Osteocyte (in vitro differentiated cells): ENCODE measurements around the gene SELENOH. TPM values are rescaled to one million over a fixed set of nuclear protein-coding genes. Genes with fewer than 3 reads are reported as not detected.
A peak's percentile ranks its signal among the peaks of the same experiment; 100 is the strongest.

Experiments
- DNase-seq: peaks from one replicate; pipeline ENCODE4 v3.0.0; 2021; ENCODE audit warnings: mixed read lengths; ENCODE audit not compliant: unreplicated experiment; ENCODE audit errors: extremely low spot score
- H3K27ac Mint-ChIP-seq: one replicate; pipeline ENCODE4 v1.8.0; 2021; ENCODE audit warnings: mild to moderate bottlenecking, mixed read lengths; ENCODE audit not compliant: unreplicated experiment
- H3K27me3 Mint-ChIP-seq: one replicate; pipeline ENCODE4 v1.8.0; 2021; ENCODE audit warnings: mixed read lengths; ENCODE audit not compliant: unreplicated experiment
- H3K36me3 Mint-ChIP-seq: one replicate; pipeline ENCODE4 v1.8.0; 2021; ENCODE audit warnings: mixed read lengths; ENCODE audit not compliant: unreplicated experiment
- H3K4me1 Mint-ChIP-seq: one replicate; pipeline ENCODE4 v1.8.0; 2021; ENCODE audit warnings: mixed read lengths; ENCODE audit not compliant: unreplicated experiment
- H3K4me3 Mint-ChIP-seq: one replicate; pipeline ENCODE4 v1.8.0; 2021; ENCODE audit warnings: mild to moderate bottlenecking, moderate library complexity, mixed read lengths; ENCODE audit not compliant: unreplicated experiment
- H3K9me3 Mint-ChIP-seq: one replicate; pipeline ENCODE4 v1.8.0; 2021; ENCODE audit warnings: mixed read lengths; ENCODE audit not compliant: unreplicated experiment
- total RNA-seq: library from RNA; stranded (reverse); gene quantifications from 2 replicates; pipeline ENCODE4 v1.2.1, GENCODE V29; 2021
- TF ChIP-seq, protein P1 (sequence below): fragments of 200-600 bp; sonication (generic); IDR thresholded peaks from 2 replicates; pipeline ENCODE4 v1.5.0; 2021; ENCODE audit warnings: antibody characterized with exemption, mild to moderate bottlenecking, moderate library complexity

SELENOH gene
- total RNA-seq, 1 donor from 2014 or later, result 103 TPM

DNA sequence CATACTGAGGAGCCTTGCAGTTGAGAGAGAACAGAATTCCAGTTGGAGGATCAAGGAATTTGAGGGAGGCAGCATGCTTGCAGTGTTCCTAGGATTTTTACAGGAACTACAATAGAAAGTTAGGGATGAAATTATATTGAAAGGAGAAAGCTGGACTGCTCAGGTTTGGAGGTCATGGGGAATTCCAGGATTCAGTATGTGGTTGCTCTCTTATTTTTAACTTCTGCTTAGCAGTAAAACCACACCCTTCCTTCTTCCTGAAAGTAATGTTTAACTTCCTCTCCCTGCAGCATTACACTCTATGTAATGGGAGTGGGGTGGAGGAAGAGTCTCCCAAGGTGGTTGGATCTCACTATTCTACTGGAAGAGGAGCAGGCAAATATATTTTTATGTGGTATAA, 51.6 kb downstream of the SELENOH start:
- Mint-ChIP-seq H3K27me3 (no peaks in the 10 kb centered on the region), H3K27ac (peak overlapping the region; percentile 62), H3K4me3 (no peak overlapping the region), H3K4me1 (peaks cover 49% of the 10 kb centered on the region), H3K9me3 (no peaks in the 10 kb centered on the region), H3K36me3 (peaks cover 33% of the 10 kb centered on the region)
- TF ChIP-seq, protein P1, sequence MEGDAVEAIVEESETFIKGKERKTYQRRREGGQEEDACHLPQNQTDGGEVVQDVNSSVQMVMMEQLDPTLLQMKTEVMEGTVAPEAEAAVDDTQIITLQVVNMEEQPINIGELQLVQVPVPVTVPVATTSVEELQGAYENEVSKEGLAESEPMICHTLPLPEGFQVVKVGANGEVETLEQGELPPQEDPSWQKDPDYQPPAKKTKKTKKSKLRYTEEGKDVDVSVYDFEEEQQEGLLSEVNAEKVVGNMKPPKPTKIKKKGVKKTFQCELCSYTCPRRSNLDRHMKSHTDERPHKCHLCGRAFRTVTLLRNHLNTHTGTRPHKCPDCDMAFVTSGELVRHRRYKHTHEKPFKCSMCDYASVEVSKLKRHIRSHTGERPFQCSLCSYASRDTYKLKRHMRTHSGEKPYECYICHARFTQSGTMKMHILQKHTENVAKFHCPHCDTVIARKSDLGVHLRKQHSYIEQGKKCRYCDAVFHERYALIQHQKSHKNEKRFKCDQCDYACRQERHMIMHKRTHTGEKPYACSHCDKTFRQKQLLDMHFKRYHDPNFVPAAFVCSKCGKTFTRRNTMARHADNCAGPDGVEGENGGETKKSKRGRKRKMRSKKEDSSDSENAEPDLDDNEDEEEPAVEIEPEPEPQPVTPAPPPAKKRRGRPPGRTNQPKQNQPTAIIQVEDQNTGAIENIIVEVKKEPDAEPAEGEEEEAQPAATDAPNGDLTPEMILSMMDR, result no peak
- DNase-seq, result no peak

Other genes with a start within 250 kb of the SELENOH start
- gene SLC43A1, start 225.8 kb upstream of the SELENOH start, total RNA-seq, result 14.3 and 16.2 TPM in 2 replicates
- 47.3 and 54.5 TPM in 2 replicates for gene TIMM10, start 210.7 kb upstream of the SELENOH start, total RNA-seq
- not detected in 2 replicates for gene SMTNL1, start 203.9 kb upstream of the SELENOH start, total RNA-seq
- gene UBE2L6, start 173.8 kb upstream of the SELENOH start, total RNA-seq, result 58.9 and 62.5 TPM in 2 replicates
- gene SERPING1, start 143.8 kb upstream of the SELENOH start, total RNA-seq, result 19.9 and 21.9 TPM in 2 replicates
- 0.24 and 0.35 TPM in 2 replicates for gene YPEL4, start 91.6 kb upstream of the SELENOH start, total RNA-seq
- 12.6 and 14.4 TPM in 2 replicates for gene CLP1, start 83.7 kb upstream of the SELENOH start, total RNA-seq
- 60.5 and 78.0 TPM in 2 replicates for gene ZDHHC5, start 73.4 kb upstream of the SELENOH start, total RNA-seq
- gene MED19, start 29.3 kb upstream of the SELENOH start, total RNA-seq, result 18.5 and 20.4 TPM in 2 replicates
- 61.9 and 62.2 TPM in 2 replicates for gene TMX2, start 28.9 kb upstream of the SELENOH start, total RNA-seq
- gene BTBD18, start 10.3 kb downstream of the SELENOH start, total RNA-seq, result not detected in 2 replicates
- gene CTNND1, start 20.3 kb downstream of the SELENOH start, total RNA-seq, result 181 and 183 TPM in 2 replicates